HG03196 (cell line): Measurements from ENCODE around the gene ADAMTS9.
A peak's percentile ranks its signal among the peaks of the same experiment; 100 is the strongest.
"Not testable (repeated sequence)": the region's sequence is repeated elsewhere in the genome, so short reads cannot be mapped to it uniquely, and the experiment has no call there.

Experiments used
- ATAC-seq: cut with Tn5 transposase; IDR thresholded peaks from one replicate; pipeline ENCODE4 v1.9.1; 2021; ENCODE audit not compliant: unreplicated experiment

Gene ADAMTS9

GRCh38 chr3:64548200-64548889 is 139.5 kb downstream of the ADAMTS9 start:
- ATAC-seq = no peak

GRCh38 chr3:64546856-64547255 is 140.9 kb downstream of the ADAMTS9 start:
- no peak for ATAC-seq

GRCh38 chr3:64545239-64545638 is 142.6 kb downstream of the ADAMTS9 start:
- not testable (repeated sequence) for ATAC-seq

- ATAC-seq = no peak
Observed at GRCh38 chr3:64541803-64542202, 146.0 kb downstream of the ADAMTS9 start.

- no peak for ATAC-seq
Observed at GRCh38 chr3:64539451-64540196, 148.2 kb downstream of the ADAMTS9 start.

GRCh38 chr3:64536166-64536565 is 151.6 kb downstream of the ADAMTS9 start:
- ATAC-seq = no peak

GRCh38 chr3:64533617-64534317 is 154.0 kb downstream of the ADAMTS9 start:
- ATAC-seq = peak; percentile 91

GRCh38 chr3:64530434-64531049 is 157.3 kb downstream of the ADAMTS9 start:
- ATAC-seq = no peak

GRCh38 chr3:64523324-64523723 is 164.5 kb downstream of the ADAMTS9 start:
- ATAC-seq = no peak

- no peak for ATAC-seq
Observed at GRCh38 chr3:64520334-64520733, 167.5 kb downstream of the ADAMTS9 start.

GRCh38 chr3:64518950-64519349 is 168.8 kb downstream of the ADAMTS9 start:
- ATAC-seq = no peak

- no peak for ATAC-seq
Observed at GRCh38 chr3:64518496-64518895, 169.3 kb downstream of the ADAMTS9 start.

- no peak for ATAC-seq
Observed at GRCh38 chr3:64514889-64515288, 172.9 kb downstream of the ADAMTS9 start.

- no peak for ATAC-seq
Observed at GRCh38 chr3:64509206-64509605, 178.6 kb downstream of the ADAMTS9 start.

- ATAC-seq = no peak
Observed at GRCh38 chr3:64508140-64508539, 179.7 kb downstream of the ADAMTS9 start.

- ATAC-seq = no peak
Observed at GRCh38 chr3:64506255-64506654, 181.5 kb downstream of the ADAMTS9 start.

- ATAC-seq = no peak
Observed at GRCh38 chr3:64505419-64505818, 182.4 kb downstream of the ADAMTS9 start.

- ATAC-seq = no peak
Observed at GRCh38 chr3:64502284-64502683, 185.5 kb downstream of the ADAMTS9 start.

GRCh38 chr3:64501298-64501906 is 186.4 kb downstream of the ADAMTS9 start:
- ATAC-seq = no peak

GRCh38 chr3:64496786-64497490 is 190.9 kb downstream of the ADAMTS9 start:
- ATAC-seq = no peak
